Body of pancreas (tissue), 4 donors: ENCODE data around the gene PHF5A. TPM values are rescaled to one million over a fixed set of nuclear protein-coding genes. Genes with fewer than 3 reads are reported as not detected.

Experiments
- ATAC-seq: fragments of 150-250 bp; one replicate; pipeline ENCODE4 v1.9.1; 2016
- DNase-seq, 4 donors: peaks; one replicate each; pipeline ENCODE4 v3.0.0-alpha.2; 2019
- H3K27ac ChIP-seq, 4 donors: fragments of 200-600 bp; sonication (generic); 1 replicate in 3 of 4; 2 replicates in 1 of 4; pipeline versions ENCODE4 v1.5.1 to v1.6.1; 2016 to 2019; ENCODE audit warnings: mild to moderate bottlenecking in 1 of 4, mixed read lengths in 1 of 4, moderate library complexity in 1 of 4
- H3K27me3 ChIP-seq, 2 donors: fragments of 200-600 bp; sonication (generic); one replicate each; pipeline ENCODE4 v1.6.0; 2016; ENCODE audit warnings: mild to moderate bottlenecking in 1 of 2
- H3K36me3 ChIP-seq, 2 donors: fragments of 200-600 bp; sonication (generic); replicated peaks in 1 of 2; 2 replicates each; pipeline ENCODE4 v1.5.1; 2016; ENCODE audit warnings: low read depth in 2 of 2; ENCODE audit not compliant: insufficient read depth in 1 of 2
- H3K4me1 ChIP-seq: fragments of 200-600 bp; sonication (generic); one replicate; pipeline ENCODE4 v1.6.0; 2016
- H3K4me3 ChIP-seq, 2 donors: fragments of 200-600 bp; sonication (generic); 1 replicate in 1 of 2; 2 replicates in 1 of 2; pipeline ENCODE4 v1.5.1; 2016 to 2019
- H3K9me3 ChIP-seq, 3 donors: fragments of 200-600 bp; sonication (generic); 1 replicate in 2 of 3; 2 replicates in 1 of 3; pipeline ENCODE4 v1.5.1; 2016
- POLR2A ChIP-seq, 3 donors: fragments of 450-650 bp; IDR thresholded peaks; one replicate each; pipeline ENCODE4 v1.6.1; 2016; ENCODE audit warnings: antibody characterized with exemption in 3 of 3, mild to moderate bottlenecking in 2 of 3
- WGBS, 2 donors: methylation state at CpG; one replicate each; pipeline ENCODE4 v1.1.5; 2017; 5-methylcytosine and 5-hydroxymethylcytosine counted together
- intact Hi-C: fragments of 100-400 bp; cut with DNase I; formaldehyde crosslinking; loops from one replicate; pipeline ENCODE4 v1.15.1; 2023
- total RNA-seq, 2 donors: library from RNA; depleted of rRNA; stranded (reverse); fragments of >200 nt; gene quantifications; one replicate each; pipeline ENCODE4 v1.1.0, GENCODE V29; 2016
- TF ChIP-seq, protein P1 (sequence below), 7 experiments: fragments of 450-650 bp in 4 of 7; fragments of 200-600 bp in 3 of 7; sonication (generic) in 3 of 7; IDR thresholded peaks; one replicate each; pipeline ENCODE4 v1.5.1; 2016 to 2019; ENCODE audit warnings: antibody characterized with exemption in 7 of 7

Gene PHF5A
- total RNA-seq, 2 donors from 2014 or later: 15.5 to 19.2 TPM

GRCh38 chr22:41479671-41480396, 11.3 kb upstream of the PHF5A start:
- intact Hi-C loops: no loop called here
- DNase-seq (no peak), ATAC-seq (no peak)
- Histone ChIP-seq H3K27me3 (no peaks in the 10 kb centered on the region), H3K27ac (peak overlapping the region in 1 of 4 donors; percentile 45), H3K36me3 (no peaks in the 10 kb centered on the region), H3K4me1 (peaks cover 37% of the 10 kb centered on the region), H3K9me3 (no peaks in the 10 kb centered on the region), H3K4me3 (no peak overlapping the region)
- 72 to 79% methylated on average over 6 of the region's 6 CpGs for WGBS, 2 donors
- TF ChIP-seq, protein P1, sequence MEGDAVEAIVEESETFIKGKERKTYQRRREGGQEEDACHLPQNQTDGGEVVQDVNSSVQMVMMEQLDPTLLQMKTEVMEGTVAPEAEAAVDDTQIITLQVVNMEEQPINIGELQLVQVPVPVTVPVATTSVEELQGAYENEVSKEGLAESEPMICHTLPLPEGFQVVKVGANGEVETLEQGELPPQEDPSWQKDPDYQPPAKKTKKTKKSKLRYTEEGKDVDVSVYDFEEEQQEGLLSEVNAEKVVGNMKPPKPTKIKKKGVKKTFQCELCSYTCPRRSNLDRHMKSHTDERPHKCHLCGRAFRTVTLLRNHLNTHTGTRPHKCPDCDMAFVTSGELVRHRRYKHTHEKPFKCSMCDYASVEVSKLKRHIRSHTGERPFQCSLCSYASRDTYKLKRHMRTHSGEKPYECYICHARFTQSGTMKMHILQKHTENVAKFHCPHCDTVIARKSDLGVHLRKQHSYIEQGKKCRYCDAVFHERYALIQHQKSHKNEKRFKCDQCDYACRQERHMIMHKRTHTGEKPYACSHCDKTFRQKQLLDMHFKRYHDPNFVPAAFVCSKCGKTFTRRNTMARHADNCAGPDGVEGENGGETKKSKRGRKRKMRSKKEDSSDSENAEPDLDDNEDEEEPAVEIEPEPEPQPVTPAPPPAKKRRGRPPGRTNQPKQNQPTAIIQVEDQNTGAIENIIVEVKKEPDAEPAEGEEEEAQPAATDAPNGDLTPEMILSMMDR (IDR thresholded peaks at IDR 0.05): no peak
- no peak for TF ChIP-seq POLR2A (IDR thresholded peaks at IDR 0.05)

DNA sequence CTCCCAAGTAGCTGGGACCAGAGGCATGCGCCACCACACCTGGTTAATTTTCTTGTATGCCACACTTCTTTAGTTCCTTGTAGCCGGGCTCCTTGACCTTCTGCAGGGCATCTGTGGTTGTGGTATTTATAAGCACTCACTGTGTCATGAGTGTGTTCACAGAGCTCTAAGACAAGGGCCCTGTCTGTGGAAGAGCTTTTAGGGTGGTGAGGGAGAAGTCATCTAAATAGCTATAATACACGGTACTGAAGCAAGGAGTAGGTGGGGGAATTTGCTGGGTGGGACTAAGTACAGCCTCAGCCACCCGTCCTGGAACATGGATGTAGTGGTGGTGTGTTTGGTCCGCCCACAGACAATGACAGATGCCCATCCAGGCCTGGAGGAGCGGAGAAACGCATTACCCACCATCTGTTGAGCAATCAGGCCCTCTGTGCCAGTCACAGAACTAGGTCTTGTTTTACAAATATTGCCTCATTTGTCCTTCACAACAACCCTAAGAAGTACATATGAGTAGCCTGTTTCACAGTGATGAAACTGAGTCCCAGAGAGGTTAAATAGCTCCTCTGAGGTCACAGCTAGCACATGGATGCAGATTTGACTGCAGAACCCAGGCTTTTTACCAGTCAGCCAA, 10.5 kb upstream of the PHF5A start:
- Histone ChIP-seq H3K36me3 (no peaks in the 10 kb centered on the region), H3K9me3 (no peaks in the 10 kb centered on the region), H3K27ac (peak overlapping the region in 1 of 4 donors; percentile 45), H3K27me3 (no peaks in the 10 kb centered on the region), H3K4me1 (peaks cover 37% of the 10 kb centered on the region), H3K4me3 (no peak overlapping the region)
- no peak for TF ChIP-seq POLR2A (IDR thresholded peaks at IDR 0.05)
- TF ChIP-seq, protein P1 (IDR thresholded peaks at IDR 0.05): no peak
- DNase-seq (peak in 1 of 4 donors; percentile 19), ATAC-seq (peak; percentile 39)
- intact Hi-C loops: no loop called here
- 69 to 72% methylated on average over 6 to 7 of the region's 7 CpGs for WGBS, 2 donors

- no peak overlapping the region for H3K4me3 ChIP-seq
- no peaks in the 10 kb centered on the region for H3K9me3 ChIP-seq
- DNase-seq: no peak
- TF ChIP-seq, protein P1 (IDR thresholded peaks at IDR 0.05): no peak
- TF ChIP-seq POLR2A (IDR thresholded peaks at IDR 0.05): no peak
- H3K36me3 ChIP-seq: no peaks in the 10 kb centered on the region
- no peak overlapping the region for H3K27ac ChIP-seq
- H3K27me3 ChIP-seq: no peaks in the 10 kb centered on the region
- ATAC-seq: no peak
- WGBS, 2 donors: 74 to 76% methylated on average over 2 of the region's 2 CpGs
- intact Hi-C loops: no loop called here
- H3K4me1 ChIP-seq: peaks cover 37% of the 10 kb centered on the region
Observed at GRCh38 chr22:41478473-41478872, 10.0 kb upstream of the PHF5A start.

DNA sequence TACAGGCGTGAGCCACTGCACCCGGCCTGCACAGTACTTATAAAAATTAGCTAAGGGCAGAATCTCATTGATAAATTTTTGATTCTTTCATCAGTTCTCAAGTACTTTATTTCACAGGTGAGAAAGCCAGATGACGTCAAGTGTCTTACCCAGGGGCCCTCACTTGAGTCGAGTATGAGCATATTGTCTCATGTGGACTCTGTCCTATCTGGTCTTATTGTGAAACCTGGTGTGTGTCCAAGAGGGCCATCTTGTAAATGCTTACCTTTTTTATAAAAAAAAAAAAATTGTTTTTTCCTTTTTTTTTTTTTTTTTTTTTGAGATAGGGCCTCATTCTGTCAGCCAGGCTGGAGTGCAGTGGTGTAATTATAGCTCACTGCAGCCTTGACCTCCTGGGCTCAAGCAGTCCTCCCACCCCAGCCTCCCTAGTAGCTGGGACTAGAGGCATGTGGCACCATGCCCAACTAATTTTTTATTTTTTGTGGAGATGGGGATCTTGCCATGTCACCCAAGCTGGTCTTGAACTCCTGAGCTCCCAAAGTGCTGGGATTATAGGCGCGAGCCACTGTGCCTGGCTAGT, 6.5 kb upstream of the PHF5A start:
- no peaks in the 10 kb centered on the region for H3K9me3 ChIP-seq
- DNase-seq: no peak
- TF ChIP-seq, protein P1 (IDR thresholded peaks at IDR 0.05): no peak
- TF ChIP-seq POLR2A (IDR thresholded peaks at IDR 0.05): no peak
- ATAC-seq: no peak
- 90 to 91% methylated on average over 6 of the region's 6 CpGs for WGBS, 2 donors
- no peaks in the 10 kb centered on the region for H3K36me3 ChIP-seq
- H3K27me3 ChIP-seq: no peaks in the 10 kb centered on the region
- no peak overlapping the region for H3K27ac ChIP-seq
- intact Hi-C loops: no loop called here
- peaks cover 56% of the 10 kb centered on the region for H3K4me1 ChIP-seq
- H3K4me3 ChIP-seq: no peak overlapping the region
